Left lung (tissue), 10 donors: ENCODE results near the gene SCN3A. TPM values are rescaled to one million over a fixed set of nuclear protein-coding genes. Genes with fewer than 3 reads are reported as not detected.

Source experiments
- ATAC-seq: fragments of 200-7000 bp; cut with Tn5 transposase; one replicate; pipeline ENCODE4 v1.9.1; 2020; ENCODE audit warnings: moderate library complexity
- DNase-seq, 4 donors: peaks; one replicate each; pipeline ENCODE4 v3.0.0-alpha.2; 2013 to 2020
- H3K27ac ChIP-seq, 2 donors: fragments of 200-600 bp; sonication (generic) in 1 of 2; one replicate each; pipeline versions ENCODE4 v1.5.0 to v1.8.0; 2020 to 2021
- H3K27me3 ChIP-seq, 2 donors: fragments of 200-600 bp; sonication (generic) in 1 of 2; one replicate each; pipeline versions ENCODE4 v1.5.0 to v1.8.0; 2020 to 2021
- H3K36me3 ChIP-seq, 2 donors: fragments of 200-600 bp; sonication (generic) in 1 of 2; one replicate each; pipeline versions ENCODE4 v1.5.0 to v1.8.0; 2020 to 2021
- H3K4me1 ChIP-seq, 2 donors: fragments of 200-600 bp; one replicate each; pipeline ENCODE4 v1.8.0; 2021
- H3K4me3 ChIP-seq, 2 donors: fragments of 200-600 bp; sonication (generic) in 1 of 2; one replicate each; pipeline versions ENCODE4 v1.5.0 to v1.8.0; 2020 to 2021; ENCODE audit warnings: mild to moderate bottlenecking in 1 of 2
- H3K9me3 ChIP-seq, 2 donors: fragments of 200-600 bp; sonication (generic) in 1 of 2; one replicate each; pipeline versions ENCODE4 v1.5.0 to v1.8.0; 2020 to 2021
- CTCF ChIP-seq, 2 donors: fragments of 200-600 bp; sonication (generic) in 1 of 2; IDR thresholded peaks; one replicate each; pipeline versions ENCODE4 v1.5.0 to v1.8.0; 2021; ENCODE audit warnings: antibody characterized with exemption in 2 of 2
- intact Hi-C, 2 donors: fragments of 100-400 bp; cut with DNase I; formaldehyde crosslinking; loops; one replicate each; pipeline versions ENCODE4 v1.11.2 to v1.14.2; 2022
- polyA plus RNA-seq, 6 donors: library from polyadenylated mRNA; unstranded; fragments of 120-200 nt; gene quantifications; one replicate each; pipeline ENCODE4 v1.2.1, GENCODE V29; 2013; ENCODE audit not compliant: insufficient read length in 6 of 6
- total RNA-seq, 2 donors: library from RNA; stranded (reverse); fragmentation: NEBNext Ultra II Directional; extraction: Animal tissue kit (Norgen Biotek cat#: 25700); gene quantifications; one replicate each; pipeline ENCODE4 v1.2.1, GENCODE V29; 2021
- donor health status: DM: no; HTN: yes; CAD: no.
- donor health status: DM: no; HTN: no; CAD: no.

SCN3A gene
- total and polyA plus RNA-seq, 8 donors = 0.35 to 1.6 (median 0.95) TPM

DNA sequence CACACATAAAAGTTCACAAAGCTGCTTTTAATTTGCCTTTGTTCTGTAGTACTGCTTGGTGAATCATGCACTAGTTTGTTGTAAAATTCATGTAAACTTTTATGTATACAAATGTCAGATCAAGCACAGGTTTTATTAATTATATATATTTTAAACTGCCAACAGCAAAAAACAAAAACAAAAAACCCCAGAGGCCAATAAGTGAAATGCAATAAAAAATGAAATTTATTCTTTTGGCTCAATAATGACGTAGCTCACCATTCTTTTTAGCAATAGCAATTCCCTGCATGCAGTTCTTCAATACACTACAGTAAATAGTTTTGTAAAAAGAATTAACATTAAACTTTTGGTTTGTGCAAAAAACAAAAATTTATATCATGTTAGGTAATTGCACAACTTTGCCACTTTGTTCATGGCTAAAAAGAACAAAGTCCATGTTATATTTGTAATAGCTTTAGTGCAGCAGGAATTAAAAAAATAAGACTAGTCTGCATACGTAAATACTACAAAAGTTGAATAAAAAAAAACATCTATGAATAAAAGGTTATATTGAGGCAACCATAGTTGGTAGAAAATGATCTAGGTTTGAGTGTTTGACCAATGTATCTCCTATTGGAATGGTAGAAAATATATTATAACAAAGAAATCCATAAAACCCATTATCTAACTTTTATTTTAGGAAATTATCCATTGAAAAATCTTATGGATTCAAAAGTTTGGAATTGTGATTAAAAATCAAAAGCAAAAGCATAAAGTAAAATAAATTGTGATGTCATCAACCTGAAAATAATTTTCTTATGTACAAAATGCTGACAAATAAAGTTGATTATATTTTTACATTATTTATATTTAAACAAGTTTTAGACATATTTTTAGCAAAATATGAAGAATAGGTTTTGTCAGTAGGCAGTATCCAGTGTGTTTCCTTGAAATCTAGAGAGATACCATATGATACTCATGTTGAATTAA lies 115.6 kb downstream of the SCN3A start:
- intact Hi-C loops = no loop called here
- no peak for TF ChIP-seq CTCF (IDR thresholded peaks at IDR 0.05)
- H3K36me3 ChIP-seq = no peaks in the 10 kb centered on the region
- peaks cover 0 to 1% of the 10 kb centered on the region in 2 donors for H3K9me3 ChIP-seq
- H3K27ac ChIP-seq = no peak overlapping the region
- ATAC-seq (no peak), DNase-seq (no peak)
- H3K4me3 ChIP-seq = no peak overlapping the region
- no peaks in the 10 kb centered on the region for H3K27me3 ChIP-seq
- no peaks in the 10 kb centered on the region for H3K4me1 ChIP-seq

GRCh38 chr2:165086337-165086736 lies 117.5 kb downstream of the SCN3A start:
- TF ChIP-seq CTCF (IDR thresholded peaks at IDR 0.05) = no peak
- no peak for ATAC-seq

GRCh38 chr2:165083326-165083725 lies 120.5 kb downstream of the SCN3A start:
- Histone ChIP-seq H3K4me3 (no peak overlapping the region), H3K4me1 (no peaks in the 10 kb centered on the region), H3K27me3 (no peaks in the 10 kb centered on the region), H3K36me3 (no peaks in the 10 kb centered on the region), H3K27ac (no peak overlapping the region), H3K9me3 (peaks cover 0 to 14% of the 10 kb centered on the region in 2 donors)
- intact Hi-C loops = no loop called here
- DNase-seq = no peak
- ATAC-seq = no peak
- no peak for TF ChIP-seq CTCF (IDR thresholded peaks at IDR 0.05)

More at GRCh38 chr2:165086337-165086736, 117.5 kb downstream of the SCN3A start:
- intact Hi-C loops = no loop called here
- no peak overlapping the region for H3K27ac ChIP-seq
- peaks cover 0 to 14% of the 10 kb centered on the region in 2 donors for H3K9me3 ChIP-seq
- no peak overlapping the region for H3K4me3 ChIP-seq
- no peaks in the 10 kb centered on the region for H3K4me1 ChIP-seq
- H3K27me3 ChIP-seq = no peaks in the 10 kb centered on the region
- H3K36me3 ChIP-seq = no peaks in the 10 kb centered on the region
- DNase-seq = no peak

- Histone ChIP-seq H3K36me3 (no peaks in the 10 kb centered on the region), H3K4me1 (no peaks in the 10 kb centered on the region), H3K9me3 (peaks cover 0 to 14% of the 10 kb centered on the region in 2 donors), H3K27me3 (no peaks in the 10 kb centered on the region), H3K27ac (no peak overlapping the region), H3K4me3 (no peak overlapping the region)
- ATAC-seq = no peak
- intact Hi-C loops = no loop called here
- no peak for DNase-seq
- TF ChIP-seq CTCF (IDR thresholded peaks at IDR 0.05) = no peak
These were observed 121.4 kb downstream of the SCN3A start for GRCh38 chr2:165082479-165082878.

DNA sequence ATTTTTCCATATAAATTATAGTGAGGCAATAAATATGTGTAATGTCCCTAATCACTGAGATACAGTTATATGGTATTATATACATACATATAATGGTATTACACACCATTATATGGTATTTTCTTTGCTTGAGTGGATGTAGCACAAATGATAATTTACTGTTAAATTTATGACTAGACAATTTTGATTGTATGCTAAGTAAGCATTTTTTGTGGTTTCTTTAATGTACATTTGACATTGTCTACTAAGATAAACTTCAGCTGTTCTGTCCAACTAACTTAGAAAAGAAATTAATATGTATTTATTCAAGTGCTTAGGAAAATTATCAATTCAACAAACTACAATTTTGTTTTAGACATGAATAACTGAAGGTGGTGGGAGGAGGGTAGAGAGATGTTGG lies 122.6 kb downstream of the SCN3A start:
- intact Hi-C loops = no loop called here
- Histone ChIP-seq H3K27ac (no peak overlapping the region), H3K4me3 (no peak overlapping the region), H3K36me3 (no peaks in the 10 kb centered on the region), H3K27me3 (no peaks in the 10 kb centered on the region), H3K9me3 (peaks cover 0 to 14% of the 10 kb centered on the region in 2 donors), H3K4me1 (no peaks in the 10 kb centered on the region)
- ATAC-seq (no peak), DNase-seq (no peak)
- TF ChIP-seq CTCF (IDR thresholded peaks at IDR 0.05) = no peak
